SIG-M5 (cell line): ENCODE measurements around the gene API5.
"Not testable (repeated sequence)": the region's sequence is repeated elsewhere in the genome, so short reads cannot be mapped to it uniquely, and the experiment has no call there.

Experiments used
- DNase-seq: peaks from one replicate; lab custom pipeline; 2025; lab: John Stamatoyannopoulos, UW

API5 gene

GRCh38 chr11:43311791-43312607, at the start of gene API5:
Gene API5 (plus strand): TSS chr11:43311996. CDS start chr11:43312128, 132 bp downstream.
- peak; percentile 68 for DNase-seq

- no peak for DNase-seq
Observed at GRCh38 chr11:43267856-43268580, 43.8 kb upstream of the API5 start.

- DNase-seq, result no peak
Observed at GRCh38 chr11:43268786-43269185, 43.0 kb upstream of the API5 start.

DNA sequence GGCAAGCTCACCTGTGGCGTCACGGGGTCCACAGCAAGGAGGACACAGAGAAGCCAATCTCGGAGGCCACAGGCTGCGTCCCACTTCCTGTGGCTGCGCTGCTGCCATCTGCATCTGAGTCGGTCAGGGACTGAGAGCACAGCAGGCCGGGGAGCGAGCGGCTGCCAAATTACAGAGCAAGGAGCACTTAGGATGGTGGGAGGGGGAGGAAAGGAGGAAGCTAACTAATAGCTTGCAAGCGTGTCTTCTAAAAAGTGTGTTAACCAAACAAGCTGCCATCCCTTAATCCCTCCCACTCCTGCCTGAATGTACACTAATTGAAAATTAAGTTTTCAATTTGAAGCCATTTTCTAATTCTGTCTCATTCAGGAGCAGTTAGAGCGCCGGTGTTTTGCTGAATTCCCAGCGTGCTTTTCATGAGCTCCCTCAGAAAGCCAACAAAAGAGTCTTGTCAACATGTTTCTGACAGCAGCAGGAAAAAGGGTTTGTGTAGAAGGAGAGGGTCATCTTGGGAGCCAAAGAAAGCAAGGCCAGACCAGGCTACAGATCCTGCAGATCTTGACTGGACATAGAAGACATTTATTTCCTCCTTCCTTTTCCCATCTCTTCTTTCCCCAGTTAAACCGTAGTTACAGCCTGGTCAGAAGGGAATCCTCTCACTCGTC, 42.4 kb upstream of the API5 start:
- DNase-seq, result no peak

GRCh38 chr11:43270468-43270867, 41.3 kb upstream of the API5 start:
- DNase-seq, result no peak

DNA sequence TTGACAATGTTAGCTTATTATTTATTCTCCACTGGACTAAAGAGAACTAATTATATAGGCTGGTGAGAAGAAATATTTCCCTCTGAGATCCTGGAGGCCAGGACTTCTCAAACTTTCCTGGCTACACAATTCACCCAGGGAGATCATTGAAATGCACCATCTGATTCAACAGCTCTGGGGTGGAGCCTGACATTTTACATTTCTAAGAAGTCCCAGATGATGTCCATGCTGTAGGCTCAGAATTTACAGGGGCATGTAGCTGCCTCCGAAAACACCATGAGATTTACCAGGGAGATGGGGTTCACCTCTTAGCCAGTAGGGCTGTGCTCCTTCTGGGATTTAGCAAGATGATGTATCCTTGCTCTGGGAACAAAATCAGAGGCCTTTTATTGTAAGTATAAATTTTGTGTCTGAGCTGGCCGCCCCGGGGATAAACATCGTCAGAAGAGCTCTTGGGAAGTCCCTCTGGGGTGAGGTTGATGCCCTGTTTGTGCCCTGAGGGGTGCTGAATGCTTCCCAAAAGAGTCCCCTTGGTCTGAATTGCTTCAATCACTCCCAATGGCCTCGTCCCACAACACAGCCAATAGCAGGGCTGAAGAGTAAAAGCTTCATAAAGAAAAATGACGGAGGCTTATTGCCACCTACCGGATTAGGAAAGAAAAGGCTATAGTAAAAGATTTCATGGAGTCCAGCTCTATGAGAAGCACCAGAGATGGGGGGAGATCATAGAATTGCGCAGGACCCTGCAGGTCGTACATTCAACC, 33.4 kb upstream of the API5 start:
- DNase-seq, result no peak

DNA sequence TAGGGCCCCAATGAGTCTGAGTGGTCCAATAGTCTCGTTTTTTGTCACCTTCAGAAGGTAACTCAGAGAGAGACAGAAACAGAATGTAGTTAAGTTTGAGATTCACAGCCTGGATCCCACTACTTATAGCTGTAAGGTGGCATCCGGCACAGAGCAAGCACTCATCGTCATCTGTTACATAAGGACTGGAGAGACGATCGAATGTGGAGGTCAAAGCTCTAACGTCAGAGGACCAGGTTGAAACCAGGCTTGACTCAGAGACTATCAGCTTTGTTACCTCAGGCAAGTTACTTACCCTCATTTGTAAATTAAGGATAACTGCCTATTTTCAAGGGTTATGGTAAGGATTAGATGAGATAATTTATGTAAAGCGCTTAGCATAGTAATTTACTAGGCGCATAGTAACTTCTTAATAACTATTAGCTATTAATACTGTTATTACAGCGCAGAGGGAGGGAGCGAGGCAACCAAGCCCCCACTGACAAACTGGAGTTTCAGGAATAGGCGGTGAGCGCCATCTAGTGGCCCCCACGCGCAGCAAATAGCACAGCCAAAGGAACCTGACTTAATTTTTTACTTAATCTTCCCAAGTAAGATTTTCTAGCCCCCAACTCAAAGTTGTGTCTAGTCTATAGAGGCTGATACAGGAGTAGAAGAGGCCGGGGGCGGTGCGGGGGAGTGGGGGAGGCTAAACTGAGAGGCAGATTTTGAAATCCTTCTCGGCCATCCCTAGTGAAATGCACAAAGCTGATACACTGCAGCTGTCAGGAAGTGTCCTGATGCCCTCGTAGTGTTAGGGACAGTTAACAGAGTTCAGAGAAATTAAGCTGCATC, 29.0 kb upstream of the API5 start:
- no peak for DNase-seq

- no peak for DNase-seq
Observed at GRCh38 chr11:43285826-43286225, 26.0 kb upstream of the API5 start.

DNA sequence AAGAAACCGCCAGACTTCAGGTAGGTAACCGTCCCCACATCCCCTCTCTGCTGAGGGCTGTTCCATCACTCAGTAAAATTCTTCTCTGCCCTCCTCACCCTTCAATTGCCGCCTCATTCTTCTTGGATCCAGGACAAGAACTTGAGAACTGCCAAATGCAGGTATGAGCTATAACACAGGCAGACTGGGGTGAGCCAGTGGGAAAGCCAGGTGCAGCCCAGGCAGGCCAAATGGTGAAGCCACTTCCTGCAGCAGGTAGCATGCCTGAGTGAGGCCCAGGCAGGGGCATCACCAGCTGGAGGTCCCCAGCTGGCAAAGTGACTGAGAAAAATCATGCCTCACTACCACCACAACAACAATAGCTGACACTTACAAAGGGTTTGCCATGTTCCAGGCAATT, 22.4 kb upstream of the API5 start:
- no peak for DNase-seq

DNA sequence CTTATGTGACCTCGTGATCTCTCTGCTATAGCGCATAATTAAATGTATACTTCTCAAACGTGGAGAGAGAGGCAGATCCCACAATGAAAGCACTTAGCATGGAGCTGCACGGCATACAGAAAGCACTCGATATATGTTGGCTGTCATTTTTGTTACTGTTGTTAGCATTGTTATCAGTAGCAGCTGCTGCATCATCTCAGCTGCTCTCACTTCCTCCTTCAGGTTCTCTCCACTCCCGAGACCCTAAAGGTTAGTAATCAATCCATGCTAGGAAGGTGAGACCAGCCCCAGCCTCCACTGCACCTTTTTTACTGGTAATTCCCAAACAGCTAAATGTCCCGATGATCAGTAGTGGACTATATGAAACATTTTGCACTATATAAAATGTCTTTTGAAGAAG, 13.4 kb upstream of the API5 start:
- DNase-seq, result no peak

GRCh38 chr11:43315966-43316365, 4.2 kb downstream of the API5 start:
- DNase-seq, result no peak

DNA sequence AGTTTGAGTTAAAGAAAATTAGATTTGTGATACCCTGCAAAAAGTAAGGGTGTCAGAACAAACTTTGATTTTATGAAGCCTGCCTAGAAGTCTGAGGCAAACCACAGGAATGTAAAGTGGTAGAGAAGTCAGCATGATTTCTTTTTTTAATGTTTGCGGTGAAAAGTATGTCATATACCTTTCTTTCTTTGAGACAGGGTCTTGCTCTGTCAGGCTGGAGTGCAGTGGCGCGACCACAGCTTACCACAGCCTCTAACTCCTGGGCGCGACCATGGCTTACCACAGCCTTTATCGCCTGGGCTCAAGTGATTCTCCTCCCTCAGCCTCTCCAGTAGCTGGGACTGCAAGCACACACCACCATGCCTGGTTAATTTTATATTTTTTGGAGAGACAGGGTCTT, 4.7 kb downstream of the API5 start:
- no peak for DNase-seq

GRCh38 chr11:43327987-43328386, 16.2 kb downstream of the API5 start:
- no peak for DNase-seq

- no peak for DNase-seq
Observed at GRCh38 chr11:43328482-43328881, 16.7 kb downstream of the API5 start.

GRCh38 chr11:43341159-43341558, 29.4 kb downstream of the API5 start:
- no peak for DNase-seq

GRCh38 chr11:43351426-43351825, 39.6 kb downstream of the API5 start:
- not testable (repeated sequence) for DNase-seq

GRCh38 chr11:43354311-43354710, 42.5 kb downstream of the API5 start:
- no peak for DNase-seq

DNA sequence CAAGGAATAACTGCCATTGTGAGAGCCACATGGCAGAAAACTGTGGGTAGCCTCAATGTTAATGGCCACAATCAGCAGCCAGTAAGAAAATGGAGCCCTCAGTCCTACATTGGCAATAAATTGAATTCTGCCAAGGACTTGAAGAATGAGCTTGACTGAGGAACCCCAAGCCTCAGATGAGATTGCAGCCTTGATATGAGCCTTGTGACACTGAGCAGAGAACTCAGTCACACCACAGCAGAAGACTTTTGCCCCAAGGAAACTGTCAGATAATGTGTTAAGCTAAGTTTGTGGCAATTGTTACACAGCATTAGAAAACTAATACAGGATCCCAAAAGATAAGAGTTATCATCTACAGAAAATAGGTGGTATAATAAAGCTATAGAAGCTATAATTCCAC, 44.5 kb downstream of the API5 start:
- no peak for DNase-seq

DNA sequence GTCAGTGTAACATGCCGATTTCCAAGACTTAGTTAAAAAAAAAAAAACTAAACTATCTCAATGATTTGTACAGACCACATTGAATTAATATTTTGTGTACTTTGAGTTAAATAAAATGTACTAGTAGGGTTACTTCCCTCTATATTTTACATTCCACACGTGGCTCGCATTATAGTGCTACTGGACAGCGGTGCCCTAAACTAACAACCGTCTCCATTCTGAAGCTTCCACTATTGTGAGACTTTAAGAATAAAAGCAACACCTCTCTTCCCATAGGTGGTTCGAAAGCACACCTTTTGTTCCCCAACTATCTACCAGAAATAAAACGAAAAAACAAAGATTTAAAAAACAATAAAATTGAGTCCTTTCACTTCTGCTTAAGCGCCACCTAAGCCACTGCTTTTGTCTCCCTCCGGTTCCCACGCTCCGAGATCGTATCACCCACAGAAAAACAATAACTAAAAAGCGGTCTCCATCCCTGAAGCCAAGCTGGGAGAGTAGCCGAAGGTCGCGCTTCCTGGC, 46.5 kb downstream of the API5 start:
- DNase-seq, result no peak

DNA sequence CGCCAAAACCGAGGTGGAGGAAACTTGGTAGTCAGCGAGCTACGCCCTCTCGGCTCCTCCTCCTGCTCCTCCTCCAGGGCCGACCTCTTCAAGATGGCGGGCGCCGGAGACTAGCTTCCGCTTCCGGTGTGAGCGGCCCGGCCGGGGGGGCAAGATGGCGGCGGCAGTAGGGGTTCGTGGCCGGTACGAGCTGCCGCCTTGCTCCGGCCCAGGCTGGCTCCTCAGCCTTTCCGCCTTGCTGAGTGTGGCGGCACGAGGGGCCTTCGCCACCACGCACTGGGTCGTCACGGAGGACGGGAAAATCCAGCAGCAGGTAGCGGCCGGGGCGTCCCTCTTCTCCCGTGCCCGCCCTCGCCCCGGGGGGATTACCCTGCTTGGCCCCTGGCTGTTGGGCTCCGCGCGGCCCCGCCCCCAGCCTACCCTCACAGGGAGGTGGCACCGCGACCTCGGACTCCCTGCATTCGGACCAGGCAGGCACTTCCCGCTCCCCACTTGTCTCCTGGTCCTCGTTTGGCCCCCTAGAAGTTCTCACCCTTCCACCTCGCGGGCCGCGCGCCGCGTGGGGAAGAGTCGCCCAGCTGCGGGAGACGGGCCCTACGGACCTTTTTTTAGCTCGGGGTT, 47.1 kb downstream of the API5 start, which contains the start of gene TTC17:
TTC17 (plus strand) TSS at position 120 of the 621 bp plus-strand sequence; CDS start at position 155, 35 bp downstream.
- peak; percentile 54 for DNase-seq
